GM18909 (cell line): ENCODE measurements around the gene ZNF678.
A peak's percentile ranks its signal among the peaks of the same experiment; 100 is the strongest.

ENCODE experiments used
- ATAC-seq: cut with Tn5 transposase; IDR thresholded peaks from one replicate; pipeline ENCODE4 v1.9.1; 2021; ENCODE audit warnings: mild to moderate bottlenecking; ENCODE audit not compliant: unreplicated experiment, poor library complexity

Gene ZNF678

DNA sequence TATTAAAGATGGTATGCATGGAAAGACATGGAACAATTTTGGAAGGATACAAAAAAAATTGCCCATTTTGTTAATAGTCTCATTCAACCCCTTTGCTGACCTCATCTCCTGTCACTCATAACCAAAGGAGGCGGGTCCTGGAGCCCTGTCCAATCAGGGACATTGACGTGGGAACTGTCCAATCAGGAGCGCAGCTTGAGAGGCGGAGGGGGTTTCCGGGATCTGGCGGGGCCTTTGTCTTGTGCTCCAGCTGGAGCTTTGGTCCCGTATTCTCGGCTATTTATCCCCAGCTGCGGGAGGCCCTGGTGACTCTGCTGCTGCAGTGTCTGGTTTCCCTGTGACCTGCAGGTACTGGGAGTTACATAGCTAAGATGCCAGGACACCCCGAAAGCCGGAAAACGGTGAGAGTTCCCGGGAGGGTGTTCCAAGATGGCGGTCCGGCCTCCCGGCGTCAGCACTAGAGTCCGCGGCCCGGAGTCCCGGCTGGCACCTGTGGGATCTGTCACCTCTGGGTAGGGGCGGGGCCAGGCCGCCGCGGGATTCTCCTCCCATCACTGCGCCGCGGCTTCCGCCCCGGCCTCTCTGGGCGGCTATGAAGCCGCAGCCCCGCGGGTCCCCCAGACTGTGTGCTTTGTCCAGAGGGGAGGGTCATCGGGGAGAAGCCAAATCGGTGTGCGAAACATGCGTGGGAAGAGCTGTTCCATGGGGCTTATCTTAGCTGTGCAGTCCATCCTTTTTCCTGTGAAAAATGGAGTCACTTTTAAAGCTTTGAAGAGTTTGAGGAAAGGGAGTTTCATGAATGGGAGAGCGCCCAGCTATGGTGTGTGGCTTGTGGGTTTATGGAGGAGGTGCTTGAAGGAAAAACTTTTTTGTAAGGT, at the start of gene ZNF678:
ZNF678 (plus strand) TSS at position 233 of the 878 bp plus-strand sequence. CDS start 87,436 bp downstream, outside the sequence.
- peak; percentile 96 for ATAC-seq

DNA sequence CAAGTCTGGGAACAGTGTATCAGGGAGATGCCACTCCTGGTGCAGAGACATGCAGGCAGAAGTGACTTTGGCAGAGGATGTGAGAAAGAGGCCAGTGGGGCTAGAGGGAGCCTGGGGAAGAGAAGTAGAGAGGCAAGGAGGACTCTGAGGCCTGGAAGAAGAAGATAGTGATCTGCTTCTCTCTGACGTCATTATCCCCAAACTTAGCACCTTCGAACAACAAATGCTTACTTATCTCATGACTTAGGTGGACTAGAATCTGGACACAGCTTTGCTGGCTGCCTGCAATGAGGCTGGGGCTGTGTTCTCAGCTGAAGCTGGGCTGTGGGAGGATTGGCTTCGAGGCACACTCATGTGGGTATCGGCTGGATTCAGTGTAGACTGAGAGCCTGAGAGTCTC, 44.5 kb upstream of the ZNF678 start:
- ATAC-seq, result no peak

DNA sequence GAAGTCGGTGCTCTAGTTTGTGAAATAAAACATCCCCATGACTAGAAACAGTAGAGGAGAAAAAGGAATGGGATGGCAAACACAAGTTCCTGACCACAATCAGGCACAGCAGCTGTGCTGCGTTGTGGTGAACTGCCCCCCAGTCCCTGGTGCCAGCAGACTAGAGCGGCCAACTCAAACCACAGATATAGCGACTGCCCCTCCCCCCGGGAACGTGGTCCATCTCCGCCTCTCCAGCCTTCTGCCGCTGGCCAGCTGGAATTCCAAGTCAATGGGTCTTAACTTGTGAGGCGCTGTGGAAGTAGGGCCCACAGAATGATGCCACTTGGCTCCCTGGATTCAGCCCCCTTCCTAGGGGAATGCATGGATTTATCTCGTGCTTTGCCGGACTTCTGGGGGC, 41.6 kb upstream of the ZNF678 start:
- ATAC-seq, result no peak

DNA sequence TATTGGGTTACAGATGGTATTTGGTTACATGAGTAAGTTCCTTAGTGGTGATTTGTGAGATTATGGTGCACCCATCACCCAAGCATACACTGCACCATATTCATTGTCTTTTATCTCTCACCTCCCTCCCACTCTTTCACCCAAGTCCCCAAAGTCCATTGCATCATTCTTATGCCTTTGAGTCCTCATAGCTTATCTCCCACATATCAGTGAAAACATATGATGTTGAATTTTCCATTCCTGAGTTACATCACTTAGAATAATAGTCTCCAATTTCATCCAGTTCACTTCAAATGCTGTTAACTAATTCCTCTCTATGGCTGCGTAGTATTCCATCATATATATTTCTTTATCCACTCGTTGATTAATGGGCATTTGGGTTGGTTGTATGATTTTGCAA, 36.8 kb upstream of the ZNF678 start:
- ATAC-seq, result no peak

DNA sequence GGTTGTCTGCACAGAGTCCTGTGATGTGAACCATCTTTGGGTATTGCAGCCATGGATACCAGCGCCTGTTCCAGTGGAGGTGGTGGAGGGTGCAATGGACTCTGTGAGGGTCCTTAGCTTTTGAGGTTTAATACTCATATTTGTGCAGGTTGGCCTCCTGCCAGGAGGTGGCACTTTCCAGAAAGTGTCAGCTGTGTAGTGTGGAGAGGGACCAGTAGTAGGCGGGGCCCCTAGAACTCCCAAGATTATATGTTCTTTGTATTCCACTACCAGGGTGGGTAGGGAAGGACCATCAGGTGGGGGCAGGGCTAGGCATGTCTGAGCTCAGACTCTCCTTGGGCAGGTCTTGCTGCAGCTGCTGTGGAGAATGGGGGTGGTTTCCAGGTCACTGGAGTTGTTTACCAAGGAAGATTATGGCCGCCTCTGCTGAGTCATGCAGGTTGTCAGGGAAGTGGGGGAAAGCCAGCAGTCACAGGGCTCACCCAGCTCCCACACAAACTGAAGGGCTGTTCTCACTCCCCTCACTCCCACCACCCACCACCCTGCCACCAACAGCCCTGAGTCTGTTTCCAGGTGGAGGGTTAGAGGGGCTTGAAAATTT, 31.2 kb upstream of the ZNF678 start:
- no peak for ATAC-seq

DNA sequence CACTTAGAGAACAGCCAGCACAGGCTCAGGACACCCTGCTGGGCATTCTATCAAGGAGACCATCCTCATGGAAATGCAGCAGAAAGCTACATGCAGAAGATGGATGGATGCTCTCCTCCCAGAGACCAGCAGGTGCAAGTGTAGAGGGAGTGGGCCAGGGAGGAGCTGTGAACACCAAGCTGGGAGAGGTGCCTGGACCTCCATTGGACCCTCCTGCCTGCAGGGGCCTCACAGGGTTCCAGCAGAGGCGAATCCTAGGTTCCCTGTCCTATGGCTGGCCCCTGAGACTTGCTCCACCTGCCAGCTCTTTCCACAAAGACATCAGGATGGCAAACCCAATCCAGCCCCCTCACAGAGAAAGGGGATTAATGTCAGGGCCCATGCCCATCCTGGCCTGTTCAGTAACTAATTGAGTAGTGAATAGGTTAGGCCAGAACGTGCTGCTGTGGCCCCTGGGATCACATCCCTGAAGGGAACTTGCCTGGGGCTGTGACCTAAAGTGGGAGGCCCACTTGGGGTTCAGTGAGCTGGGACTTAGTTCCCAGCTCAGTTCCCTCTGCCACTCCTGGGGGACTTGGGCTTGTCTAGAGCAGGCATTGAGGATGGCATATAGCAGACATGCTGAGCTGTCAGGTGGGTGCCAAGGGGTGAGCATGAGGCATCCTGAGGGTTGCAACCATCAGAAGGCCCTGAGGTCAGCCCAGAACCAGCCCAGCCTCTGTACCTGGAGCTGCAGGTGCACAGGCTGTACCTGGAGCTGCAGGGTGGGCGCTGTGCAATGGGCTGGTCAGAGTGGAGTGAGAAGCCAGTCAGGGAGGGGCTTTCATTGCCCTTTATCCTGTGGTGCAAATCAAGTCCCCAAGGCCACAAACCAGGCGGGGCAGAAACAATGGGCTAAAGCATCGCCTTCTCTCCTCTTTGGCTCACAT, 22.9 kb upstream of the ZNF678 start:
- ATAC-seq, result no peak

DNA sequence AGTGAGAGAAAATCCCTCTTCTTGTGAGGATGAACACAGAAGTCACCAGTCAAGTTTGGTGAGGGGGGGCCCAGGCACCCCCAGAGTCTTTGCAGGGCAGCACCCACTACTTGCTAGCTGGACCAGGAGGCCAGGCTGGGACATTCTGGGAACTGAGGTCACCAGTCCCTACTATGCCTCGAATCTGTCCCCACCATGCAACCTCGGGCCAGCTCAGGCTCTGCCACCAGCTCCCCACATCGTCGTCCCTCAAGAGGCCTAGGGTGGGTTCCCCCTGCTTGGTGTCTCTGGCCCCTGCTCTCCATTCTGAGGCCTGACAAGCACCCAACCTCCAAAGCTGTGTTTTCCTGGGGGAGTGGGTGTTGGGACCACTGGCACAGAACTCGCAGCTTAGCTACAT, 22.2 kb upstream of the ZNF678 start:
- no peak for ATAC-seq

DNA sequence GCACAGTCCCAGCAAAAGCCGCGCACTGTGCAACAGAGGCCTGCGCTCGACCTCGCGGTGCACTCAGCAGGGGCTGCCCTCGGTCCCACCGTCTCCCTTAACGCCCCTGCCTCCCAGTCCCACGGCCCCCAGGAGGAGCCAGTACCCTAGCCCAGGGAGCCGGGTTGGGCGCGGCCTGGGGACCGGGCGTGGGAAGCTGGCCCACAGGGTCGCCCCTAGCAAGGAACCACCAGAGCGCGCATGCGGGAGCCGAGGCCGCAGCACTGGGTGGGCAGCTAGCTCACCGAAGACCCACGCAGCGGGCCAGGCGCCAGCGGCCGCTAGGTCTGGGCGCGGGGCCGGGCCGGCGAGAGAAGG, 21.6 kb upstream of the ZNF678 start:
- ATAC-seq, result no peak

DNA sequence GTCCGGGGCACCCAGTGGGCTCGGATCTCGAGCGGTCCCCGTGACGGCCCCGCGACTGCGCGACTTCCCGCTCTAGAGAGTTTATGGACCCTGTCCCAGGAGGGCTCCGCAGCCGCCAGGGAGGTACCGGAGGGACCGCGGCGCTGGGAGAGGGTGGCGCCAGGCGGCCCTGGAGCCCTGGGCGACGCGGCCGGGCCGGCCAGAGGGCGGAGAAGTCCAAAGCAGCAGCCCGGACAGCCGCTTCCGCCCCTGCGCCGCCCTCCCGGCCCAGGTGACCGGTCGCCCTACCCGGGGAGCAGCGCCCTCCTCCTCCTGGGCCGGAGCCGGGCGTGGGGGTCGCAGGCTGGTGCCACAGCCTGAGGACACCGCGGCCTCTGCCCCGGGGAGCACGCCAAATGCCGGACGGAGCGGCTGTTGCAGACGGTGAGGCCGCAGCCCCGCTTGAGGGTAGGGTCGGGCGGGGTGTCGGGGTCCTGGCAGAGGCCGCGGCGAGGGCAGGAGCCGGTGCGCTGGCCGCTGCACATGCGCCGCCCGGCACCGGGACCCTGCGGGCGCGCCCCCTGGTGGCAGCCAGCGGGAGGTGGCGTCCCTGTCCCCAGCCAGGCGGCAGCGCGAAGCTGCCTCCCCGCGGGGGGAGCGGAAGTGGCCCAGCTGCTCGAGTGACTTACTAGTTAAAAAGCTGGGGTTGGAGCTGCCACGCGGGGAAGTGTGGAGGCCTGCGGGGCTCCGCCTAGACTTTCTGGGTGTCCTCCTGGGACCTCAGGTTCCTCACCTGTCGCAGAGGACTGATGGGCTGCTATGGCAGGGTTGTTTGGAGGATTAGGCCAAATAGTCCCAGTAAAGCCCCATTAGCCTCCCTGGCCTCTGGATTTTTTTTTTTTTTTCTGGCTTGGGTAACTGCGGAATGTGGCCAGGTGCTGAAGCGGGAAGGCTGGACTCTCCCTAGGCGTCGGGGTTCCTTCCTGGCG, 20.9 kb upstream of the ZNF678 start:
- peak; percentile 96 for ATAC-seq

DNA sequence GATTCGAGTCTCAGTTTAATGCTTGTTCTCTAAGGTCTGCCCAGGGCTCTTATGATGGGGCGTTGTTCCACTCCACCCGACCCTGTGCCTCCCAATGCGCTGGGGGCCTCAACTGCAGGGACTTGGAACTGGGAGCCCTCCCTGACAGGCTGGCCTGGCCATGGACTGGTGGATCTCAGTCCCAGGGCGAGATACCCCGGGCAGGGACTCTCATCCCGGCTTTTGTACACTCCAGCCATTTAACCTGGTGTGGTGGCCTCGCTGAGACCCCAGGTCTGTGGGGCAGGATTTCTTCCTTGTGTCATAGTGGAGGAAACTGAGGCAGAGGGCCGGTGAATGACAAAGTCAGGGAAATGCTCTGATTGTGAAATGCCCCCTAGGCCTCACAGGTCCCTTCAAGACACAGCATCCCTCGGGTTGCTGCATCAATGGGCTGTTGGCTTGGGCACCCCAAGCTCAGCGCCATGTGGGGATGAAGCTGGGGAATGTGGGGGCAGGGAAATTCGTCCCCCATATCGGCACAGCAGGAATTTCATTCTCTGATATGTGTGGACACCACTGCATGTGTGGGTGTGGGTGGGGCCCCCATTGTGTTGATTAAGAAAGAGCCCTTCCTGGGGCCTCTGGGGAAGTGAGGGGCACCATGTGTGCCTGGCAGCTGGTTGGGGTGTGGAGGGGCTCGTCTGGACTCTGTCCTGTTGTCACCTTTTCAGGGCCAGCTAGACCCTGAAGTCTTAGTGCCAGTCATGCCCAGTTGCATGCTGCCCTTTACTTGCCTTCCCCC, 19.9 kb upstream of the ZNF678 start:
- no peak for ATAC-seq

DNA sequence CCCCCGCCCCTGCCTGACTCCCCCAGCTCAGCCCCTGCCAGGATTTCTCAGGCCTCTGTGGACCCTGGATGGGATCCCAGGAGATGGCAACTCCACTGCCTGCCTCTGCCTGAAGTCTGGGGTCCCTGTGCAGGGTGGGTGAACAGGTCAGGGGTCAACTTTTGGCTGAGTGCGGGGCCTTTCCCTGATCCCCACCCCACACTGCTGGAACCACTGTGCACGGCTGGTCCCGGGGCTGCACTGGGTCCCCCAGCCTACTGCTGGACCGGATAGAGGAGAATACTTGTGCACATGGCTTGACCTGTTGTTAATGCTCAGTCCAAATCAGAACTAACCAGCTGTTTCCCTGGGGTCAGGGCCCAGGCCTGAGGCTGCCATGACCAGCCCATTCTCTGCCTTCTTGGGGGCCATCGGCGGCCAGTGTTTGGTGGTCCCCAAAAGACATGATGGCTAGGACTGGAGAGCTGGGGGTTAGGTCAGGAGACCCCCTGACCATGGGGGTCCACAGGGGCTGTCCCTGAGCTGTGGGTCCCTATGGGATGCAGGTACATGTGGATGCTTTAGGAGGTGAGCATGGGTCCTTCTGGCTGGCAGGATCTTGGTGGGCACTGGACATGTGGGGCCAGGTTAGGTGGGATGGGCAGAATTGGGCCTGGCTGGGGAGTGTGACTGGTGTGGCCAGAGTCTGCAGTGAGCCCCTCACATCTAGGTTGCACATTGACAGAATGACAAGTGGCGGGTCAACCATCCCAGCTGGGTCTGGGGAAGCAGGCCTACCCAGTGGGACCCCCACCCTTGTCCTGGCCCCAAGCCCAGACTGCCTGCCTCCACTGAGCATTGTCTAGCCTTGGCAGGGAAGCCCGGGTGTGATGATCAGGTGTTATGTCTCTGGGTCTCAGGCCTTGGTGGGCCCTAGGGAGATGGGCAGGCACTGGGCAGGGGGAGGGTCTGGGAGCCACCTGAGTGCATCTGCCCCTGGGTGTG, 19.0 kb upstream of the ZNF678 start:
- no peak for ATAC-seq

DNA sequence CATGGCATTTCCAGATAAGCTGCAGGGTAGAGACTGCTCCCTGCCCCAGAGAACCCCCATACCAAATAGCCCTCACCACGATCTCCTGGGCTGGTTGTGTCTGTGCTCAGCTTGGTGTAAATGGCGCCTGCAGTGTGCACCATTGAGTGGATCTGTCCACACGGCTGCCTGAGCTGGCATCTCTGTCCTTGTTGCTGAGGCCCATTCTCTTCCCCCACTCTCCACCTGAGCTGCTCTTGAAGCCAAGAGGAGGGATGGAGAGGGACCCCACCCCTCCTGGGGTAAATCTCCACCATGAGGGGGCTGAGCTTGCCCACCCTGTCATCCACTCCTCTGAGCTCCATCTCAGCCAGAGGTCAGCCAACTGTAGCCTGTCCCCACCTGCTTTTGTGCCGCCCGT, 18.0 kb upstream of the ZNF678 start:
- no peak for ATAC-seq

DNA sequence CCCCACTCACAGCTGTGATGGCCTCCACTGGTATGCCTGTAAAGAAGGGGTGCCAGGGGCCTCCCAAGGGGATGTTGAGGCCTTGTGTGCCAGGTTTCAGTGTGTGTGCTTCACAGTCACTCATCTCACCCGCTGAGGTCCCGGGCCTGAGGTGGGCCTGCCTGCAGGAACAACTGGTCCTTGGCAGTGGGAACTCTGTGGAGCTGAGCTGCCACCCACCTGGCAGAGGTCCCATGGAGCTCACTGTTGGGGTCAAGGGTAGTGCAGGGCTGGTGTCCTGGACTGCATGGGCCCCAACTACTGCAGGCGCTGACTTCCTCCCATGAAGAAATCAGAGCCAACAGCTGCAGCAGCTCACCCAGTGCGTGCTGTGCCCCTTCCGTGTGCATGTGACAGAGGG, 17.3 kb upstream of the ZNF678 start:
- ATAC-seq, result no peak

DNA sequence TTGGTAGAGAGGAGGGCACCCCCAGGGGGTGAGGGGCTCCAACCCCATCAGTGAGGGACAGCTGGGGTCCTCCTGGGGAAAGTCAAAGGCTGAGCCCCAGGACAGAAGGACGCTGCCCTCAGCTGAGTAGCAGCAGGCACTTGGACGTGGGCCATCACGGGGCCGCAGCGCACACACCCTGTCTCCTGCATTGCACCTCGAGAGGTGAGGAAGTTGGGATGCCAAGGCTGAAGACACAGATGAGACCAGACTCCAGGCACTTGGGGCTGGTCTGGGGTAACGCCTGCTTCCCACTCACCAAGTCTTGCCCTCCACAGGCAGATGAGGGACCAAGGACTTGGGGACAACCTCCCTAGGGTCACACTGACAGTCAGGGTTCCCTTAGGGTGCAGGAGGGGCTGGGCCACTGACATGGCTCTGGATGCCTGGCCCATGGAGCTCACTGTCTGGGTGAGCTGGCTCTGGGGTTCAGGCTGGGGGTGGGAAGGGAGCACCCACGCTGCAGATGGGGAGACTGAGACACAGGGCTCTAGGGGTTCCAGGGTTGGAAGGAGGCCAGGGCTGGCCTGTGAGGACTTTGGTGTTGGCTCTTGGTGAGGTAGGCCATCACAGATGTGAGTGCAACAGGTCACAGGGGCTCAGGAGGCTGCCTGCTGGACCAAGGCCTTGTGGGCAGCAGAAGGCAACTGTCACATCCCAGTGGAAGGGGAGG, 16.6 kb upstream of the ZNF678 start:
- no peak for ATAC-seq

DNA sequence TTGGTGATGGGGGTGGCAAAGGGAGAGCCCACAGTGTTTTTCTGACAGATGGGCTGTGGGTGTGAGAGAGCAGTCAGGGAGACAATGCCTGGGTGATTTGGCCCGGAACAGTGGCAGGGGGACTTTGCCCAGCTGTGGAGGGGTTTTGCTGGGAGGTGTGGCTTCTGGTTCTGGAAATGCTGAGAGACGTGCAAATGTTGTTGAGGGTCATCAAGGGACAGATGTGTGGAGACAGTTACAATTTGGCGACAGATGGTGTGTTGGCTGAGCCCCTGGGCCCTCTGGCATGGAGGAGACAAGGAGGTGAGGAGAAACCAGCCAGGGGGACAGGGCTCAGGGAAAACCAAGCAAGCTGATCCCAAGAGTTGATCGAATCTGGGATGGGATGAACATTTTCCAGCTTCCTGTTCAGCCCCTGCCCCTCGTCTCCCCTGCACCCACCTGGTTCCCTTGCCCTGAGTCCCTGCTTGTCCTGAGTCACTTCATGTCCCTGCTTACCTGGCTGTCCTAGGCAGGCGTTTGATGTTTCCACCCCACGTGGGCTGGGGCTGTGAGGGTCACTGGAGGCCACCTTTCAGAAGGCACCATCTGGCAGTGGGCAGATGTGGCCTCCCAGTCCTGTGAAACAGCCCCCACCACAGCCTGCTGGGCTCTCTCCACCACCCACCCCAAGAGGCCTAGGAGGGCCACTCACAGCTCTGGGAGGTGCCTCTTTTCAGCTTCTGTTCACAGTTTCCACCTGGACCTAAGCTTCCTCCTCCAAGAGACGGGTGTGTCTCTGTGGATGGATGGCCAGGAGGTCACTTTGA, 15.8 kb upstream of the ZNF678 start:
- no peak for ATAC-seq

DNA sequence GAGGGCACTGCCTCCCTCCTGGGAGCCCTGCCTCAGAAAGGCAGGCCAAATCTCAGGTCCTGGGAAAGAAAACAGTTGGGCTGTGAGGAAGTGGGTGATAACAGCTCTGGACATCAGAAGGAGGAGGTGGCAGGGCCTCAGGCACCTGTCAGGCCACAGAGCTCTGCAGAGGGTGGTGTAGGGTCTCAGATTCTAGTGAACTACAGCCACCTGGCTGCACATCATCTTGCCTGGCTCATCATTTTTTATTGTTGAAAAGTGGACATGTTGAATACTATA, 15.3 kb upstream of the ZNF678 start:
- ATAC-seq, result no peak

DNA sequence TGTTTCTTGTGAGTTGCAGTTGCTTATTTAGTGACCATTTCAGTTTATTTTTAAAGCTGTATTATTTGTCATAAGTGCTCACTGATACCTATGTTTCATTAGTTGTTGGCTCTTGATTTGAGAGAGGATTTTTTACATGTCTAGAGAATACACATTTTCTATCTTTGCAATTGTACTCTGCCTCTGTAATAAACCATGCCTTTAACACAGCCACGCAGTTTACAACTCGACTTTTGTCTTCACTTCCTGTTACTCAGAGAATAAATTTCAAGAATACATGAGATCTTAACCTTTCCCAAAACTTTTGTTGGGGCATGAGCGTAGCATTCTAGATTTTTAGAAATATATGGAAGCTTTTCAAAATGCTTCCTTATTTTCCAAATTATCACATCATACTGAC, 14.9 kb upstream of the ZNF678 start:
- ATAC-seq, result no peak
